Stimulated activated CD4-positive, alpha-beta T cell treated with anti-CD3 and anti-CD28 coated beads, Interleukin-1b, Interleukin-23, amount 100 ng/mL, for 1 hour (primary cell): ENCODE measurements around the gene SIRT4.
A peak's percentile ranks its signal among the peaks of the same experiment; 100 is the strongest.
"Not testable (repeated sequence)": the region's sequence is repeated elsewhere in the genome, so short reads cannot be mapped to it uniquely, and the experiment has no call there.

Experiments
- DNase-seq, 2 donors: peaks; one replicate each; pipeline ENCODE4 v3.0.0-alpha.2; 2020; ENCODE audit warnings: low read depth in 2 of 2

The SIRT4 gene

DNA sequence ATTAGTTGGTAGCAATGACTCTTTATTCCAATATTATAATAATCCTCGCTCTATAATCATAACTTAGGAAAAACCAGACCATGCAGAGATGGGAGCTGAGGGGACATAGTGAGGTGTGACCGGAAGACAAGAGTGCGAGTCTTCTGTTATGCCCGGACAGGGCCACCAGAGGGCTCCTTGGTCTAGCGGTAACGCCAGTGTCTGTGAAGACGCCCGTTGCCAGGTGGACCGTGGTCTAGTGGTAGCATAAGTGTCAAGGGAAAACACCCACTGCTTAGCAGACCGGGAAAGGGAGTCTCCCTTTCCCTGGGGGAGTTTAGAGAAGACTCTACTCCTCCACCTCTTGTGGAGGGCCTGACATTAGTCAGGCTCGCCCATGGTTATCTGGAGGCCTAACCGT, 33.3 kb downstream of the SIRT4 start:
- DNase-seq = not testable (repeated sequence)

DNA sequence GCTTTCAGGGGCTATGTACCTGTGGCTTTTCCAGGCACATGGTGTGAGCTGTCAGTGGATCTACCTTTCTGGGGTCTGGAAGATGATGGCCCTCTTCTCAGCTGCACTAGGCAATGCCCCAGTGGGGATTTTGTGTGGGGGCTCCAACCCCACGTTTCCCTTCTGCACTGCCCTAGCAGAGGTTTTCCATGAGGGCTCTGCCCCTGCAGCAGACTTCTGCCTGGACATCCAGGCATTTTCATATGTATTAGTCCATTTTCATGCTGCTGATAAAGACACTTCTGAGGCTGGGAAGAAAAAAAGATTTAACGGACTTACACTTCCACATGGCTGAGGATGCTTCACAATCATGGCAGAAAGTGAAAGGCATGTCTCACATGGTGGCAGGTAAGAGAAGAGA, 34.3 kb downstream of the SIRT4 start:
- DNase-seq = not testable (repeated sequence)

- no peak for DNase-seq
Measured at GRCh38 chr12:120337730-120338129, 35.6 kb downstream of the SIRT4 start.

DNA sequence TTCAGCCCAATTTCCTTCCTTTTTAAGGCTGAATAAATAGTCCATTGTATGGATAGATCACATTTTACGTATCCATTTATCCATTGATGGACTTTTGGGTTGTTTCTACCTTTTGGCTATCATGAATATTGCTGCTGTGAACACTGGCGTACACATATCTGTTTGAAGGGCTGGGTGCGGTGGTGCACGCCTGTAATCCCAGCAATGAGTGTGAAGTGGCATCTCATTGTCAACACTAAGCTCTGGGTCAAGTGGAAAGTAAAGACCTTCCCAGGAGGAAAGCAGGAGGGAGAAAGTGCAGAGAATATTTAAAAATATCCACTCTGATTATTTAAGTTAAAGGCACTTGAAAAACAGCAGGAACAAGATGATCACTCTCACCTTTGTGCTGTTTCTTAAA, 37.1 kb downstream of the SIRT4 start:
- no peak for DNase-seq

GRCh38 chr12:120342175-120343038, 40.3 kb downstream of the SIRT4 start:
- DNase-seq = no peak

- no peak for DNase-seq
Measured at GRCh38 chr12:120343039-120343537, 41.0 kb downstream of the SIRT4 start.

DNA sequence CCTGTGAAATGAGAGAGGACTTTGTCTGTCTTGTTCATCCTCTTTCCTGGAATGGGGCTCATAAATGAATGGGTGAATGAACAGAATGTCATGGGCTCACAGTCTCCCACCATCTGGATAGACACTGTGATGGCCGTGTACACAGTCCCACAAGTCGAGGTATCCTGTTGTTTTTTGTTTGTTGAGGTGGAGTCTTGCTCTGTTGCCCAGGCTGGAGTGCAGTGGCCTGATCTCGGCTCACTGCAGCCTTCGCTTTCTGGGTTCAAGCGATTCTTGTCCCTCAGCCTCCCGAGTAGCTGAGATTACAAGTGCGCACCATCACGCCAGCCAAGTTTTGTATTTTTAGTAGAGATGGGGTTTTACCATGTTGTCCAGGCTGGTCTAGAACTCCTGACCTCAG, 41.6 kb downstream of the SIRT4 start:
- DNase-seq = no peak

- DNase-seq = no peak
Measured at GRCh38 chr12:120346031-120346430, 43.9 kb downstream of the SIRT4 start.

DNA sequence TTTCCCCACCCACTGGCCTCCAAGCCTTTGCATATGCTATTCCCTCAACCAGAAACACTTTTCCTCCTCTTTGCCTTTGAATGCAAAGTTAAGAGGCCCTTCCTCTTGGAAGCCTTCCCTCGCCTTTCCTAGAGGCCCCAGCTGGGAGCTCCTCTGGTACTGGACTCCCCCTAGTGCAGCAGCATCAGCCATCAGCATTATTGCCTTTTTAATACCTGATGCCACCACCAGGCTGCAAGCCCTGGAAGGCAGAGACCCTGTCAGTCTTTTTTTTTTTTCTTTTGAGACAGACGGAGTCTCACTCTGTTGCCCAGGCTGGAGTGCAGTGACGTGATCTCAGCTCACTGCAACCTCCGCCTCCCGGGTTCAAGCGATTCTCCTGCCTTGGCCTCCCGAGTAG, 44.6 kb downstream of the SIRT4 start:
- DNase-seq = no peak

GRCh38 chr12:120347766-120348165, 45.6 kb downstream of the SIRT4 start:
- no peak for DNase-seq

DNA sequence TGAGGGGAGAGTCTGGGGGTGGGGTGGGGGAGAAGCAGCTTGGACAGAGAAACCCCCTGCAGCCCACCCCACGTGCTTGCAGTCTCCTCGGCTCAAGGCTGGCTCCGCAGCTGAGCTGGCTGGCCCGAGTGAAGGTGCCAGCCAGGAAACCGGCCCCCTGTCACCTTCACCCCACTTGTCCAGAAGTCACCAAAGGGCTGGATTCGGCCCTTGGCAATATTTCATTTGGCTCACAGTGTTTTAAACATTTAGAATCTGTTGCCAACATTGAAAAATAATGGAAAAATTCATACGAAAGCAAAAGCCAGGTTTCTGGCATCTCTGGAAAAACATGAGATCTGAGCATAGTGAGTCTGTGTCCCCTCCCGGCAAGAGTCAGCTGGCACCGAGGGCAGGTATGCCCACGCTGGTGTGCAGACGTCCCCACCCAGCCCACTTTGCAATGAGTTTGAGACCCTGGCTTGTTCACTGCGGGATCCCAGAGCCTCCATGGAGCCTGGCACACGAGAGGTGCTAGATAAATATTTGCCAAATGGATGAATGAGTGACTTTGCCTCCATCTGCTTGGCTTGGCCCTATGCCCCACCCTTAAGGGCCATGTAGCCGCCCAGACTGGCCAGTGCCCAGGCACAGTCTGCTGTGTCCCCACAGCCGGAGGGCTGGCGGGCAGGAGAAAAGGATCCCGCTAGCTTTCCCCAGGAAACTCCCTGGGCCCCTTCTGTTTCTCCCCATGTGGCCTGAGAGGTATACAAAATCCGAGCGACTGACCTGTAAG, 48.6 kb downstream of the SIRT4 start:
- DNase-seq = no peak

- DNase-seq = no peak
Measured at GRCh38 chr12:120352117-120352516, 50.0 kb downstream of the SIRT4 start.

DNA sequence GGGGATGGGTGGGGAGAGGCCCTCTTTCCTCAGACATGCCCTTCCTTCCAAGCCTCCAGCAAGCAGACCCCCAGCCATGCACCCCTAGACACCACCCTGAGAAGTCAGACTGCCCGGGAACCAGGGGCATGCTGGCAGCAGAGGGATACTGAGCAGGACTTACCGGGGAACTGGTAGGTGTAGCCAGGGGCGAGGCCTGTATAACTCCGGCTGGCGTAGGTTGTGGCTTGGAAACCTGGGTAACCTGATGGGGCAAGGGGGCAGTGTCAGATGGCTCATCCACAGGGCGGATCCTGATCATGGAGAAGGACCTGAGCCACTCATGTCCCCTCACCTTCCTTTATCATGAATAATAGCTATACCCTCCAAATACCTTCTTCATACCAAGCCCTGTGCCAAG, 51.0 kb downstream of the SIRT4 start:
- DNase-seq = no peak

DNA sequence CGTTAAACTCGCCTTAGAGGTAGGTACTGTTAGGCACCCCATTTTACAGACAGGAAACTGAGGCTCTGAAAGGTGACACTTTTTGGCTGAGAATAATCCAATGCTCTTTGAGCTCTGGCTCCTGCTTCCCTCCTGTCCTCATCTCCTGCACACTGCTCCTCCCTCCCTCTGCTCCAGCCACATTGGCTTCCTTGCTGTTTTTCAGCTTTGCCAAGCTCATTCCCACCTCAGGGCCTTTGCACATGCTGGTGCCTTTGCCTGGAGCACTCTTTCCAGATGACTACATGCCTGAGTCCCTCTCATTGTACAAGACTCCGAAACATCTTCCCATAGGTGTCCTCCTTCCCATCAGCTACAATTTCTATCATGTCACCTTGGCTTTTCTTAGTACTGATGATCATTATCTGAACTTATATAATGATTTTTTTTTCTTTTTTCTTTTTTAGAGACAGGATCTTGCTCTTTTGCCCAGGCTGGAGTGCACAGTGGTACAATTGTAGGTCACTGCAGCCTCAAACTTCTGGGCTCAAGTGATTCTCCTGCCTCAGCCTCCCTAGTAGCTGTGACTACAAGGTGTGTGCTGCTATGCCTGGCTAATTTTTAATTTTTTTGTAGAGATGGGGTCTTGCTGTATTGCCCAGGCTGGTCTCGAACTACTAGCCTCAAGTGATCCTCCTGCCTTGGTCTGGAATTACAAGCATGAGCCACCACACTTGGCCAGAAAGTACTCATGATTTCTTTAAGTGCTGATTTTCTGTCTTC, 51.6 kb downstream of the SIRT4 start:
- DNase-seq = no peak

GRCh38 chr12:120356567-120357030, 54.5 kb downstream of the SIRT4 start:
- DNase-seq = peak; percentile 40 to 63

DNA sequence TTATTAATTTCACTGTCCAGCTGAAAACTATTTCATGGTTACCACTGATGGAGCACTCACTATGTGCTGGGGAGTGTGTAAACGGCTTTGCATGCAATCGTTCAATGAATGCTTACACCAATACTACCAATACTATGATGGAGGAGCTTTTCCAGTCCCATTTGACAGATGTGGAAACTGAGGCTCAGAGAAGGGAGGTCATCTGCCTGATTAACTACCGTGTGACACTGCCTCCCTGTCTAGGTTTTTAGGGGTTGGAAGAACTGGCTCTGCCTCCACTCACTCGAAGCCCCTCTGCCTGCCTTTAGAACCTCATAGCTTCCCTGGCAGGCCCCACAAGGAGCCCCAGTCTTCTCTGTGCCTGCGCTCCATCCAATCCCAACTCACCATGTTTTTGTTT, 55.0 kb downstream of the SIRT4 start:
- no peak for DNase-seq

- DNase-seq = no peak
Measured at GRCh38 chr12:120358412-120359100, 56.4 kb downstream of the SIRT4 start.

DNA sequence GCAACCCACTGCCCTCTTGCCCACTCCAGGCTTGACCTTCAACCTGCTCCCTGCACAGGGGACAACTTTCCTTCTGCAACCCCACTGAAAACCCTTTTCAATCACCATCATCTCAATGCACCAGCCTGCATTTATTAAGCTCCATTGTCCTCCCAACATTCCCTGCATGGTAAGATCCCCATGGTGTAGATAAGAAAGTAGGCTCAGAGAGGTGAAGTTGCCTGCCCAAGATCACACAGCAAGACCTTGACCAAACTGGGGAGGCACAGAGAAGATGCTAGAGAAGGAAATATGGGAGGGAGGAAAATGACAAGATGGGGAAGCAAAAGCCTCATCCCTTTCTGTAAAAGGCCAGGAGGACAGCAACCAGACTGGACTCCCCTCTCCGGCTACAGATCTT, 57.0 kb downstream of the SIRT4 start:
- no peak for DNase-seq

DNA sequence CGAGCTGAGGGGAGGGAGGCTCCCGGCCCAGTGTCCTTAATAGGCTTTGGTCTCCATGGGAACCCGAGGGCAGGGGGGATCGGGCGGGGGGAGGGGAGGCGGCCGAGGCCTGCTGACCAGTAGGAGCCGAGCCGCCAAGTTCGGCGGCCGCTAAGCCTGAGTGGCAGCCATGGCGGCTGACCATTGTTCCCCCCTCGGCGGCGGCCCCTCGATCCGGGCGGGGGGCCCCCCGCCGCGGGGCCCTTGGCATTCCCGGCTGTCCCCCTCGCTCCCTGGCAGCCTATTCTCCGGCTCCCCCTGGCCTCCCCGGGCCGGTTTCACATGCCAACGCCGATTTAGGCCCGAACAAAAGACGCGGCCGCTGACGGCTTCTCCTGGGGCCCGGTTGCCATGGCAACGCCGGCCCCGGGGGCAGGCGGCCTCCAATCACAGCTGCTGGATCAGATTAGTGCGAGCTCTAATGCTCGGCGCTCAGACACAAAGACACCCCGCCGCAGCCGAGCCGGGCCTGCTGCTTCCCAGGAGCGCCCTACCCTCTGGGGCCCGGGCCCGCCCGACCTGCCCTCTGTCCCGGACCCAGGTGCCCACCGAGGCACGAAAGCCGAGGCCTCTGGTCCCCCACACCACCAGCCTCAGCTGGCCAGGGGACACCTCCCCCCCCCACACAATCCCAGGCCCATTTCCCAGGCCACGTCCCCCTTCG, 59.5 kb downstream of the SIRT4 start:
- no peak for DNase-seq
